H1 (cell line): ENCODE data around the gene PACSIN1. TPM values are rescaled to one million over a fixed set of nuclear protein-coding genes. Genes with fewer than 3 reads are reported as not detected.
A peak's percentile ranks its signal among the peaks of the same experiment; 100 is the strongest.

Experiments used
- CTCF ChIA-PET: fragments of 300-600 bp; sonication (Branson Sonifier 250); formaldehyde crosslinking; loops from one replicate; lab custom pipeline; 2021; ENCODE audit not compliant: partially characterized antibody; lab: Charles Lee
- POLR2A ChIA-PET: fragments of 300-600 bp; sonication (Branson Sonifier 250); formaldehyde crosslinking; loops from one replicate; lab custom pipeline; 2021; ENCODE audit warnings: inconsistent platforms; ENCODE audit not compliant: partially characterized antibody; lab: Charles Lee
- DNase-seq, 2 experiments: peaks; one replicate each; pipeline versions ENCODE4 v3.0.0 to v3.0.0-alpha.2; 2010 to 2022; ENCODE audit warnings: low spot score in 2 of 2, low read depth in 1 of 2, mixed read lengths in 1 of 2
- FAIRE-seq: peaks from 2 replicates; lab custom pipeline; 2011; peaks lifted over from hg19 to GRCh38; lab: Jason Lieb, UNC
- H2AFZ ChIP-seq: 2 replicates; pipeline ENCODE4 v1.8.1; 2012; ENCODE audit warnings: low read length, inconsistent platforms
- H2AK5ac ChIP-seq: 2 replicates; pipeline ENCODE4 v1.6.1; 2013; ENCODE audit warnings: low read depth, low read length
- H2BK120ac ChIP-seq: replicated peaks from 2 replicates; pipeline ENCODE3; 2013; ENCODE audit warnings: low read depth, low read length, inconsistent platforms
- H2BK12ac ChIP-seq: 2 replicates; pipeline ENCODE4 v1.6.1; 2013; ENCODE audit warnings: low read depth, low read length
- H2BK15ac ChIP-seq: 2 replicates; pipeline ENCODE4 v1.6.1; 2013; ENCODE audit warnings: low read length
- H2BK20ac ChIP-seq: 2 replicates; pipeline ENCODE4 v1.6.1; 2013; ENCODE audit warnings: low read length
- H2BK5ac ChIP-seq: 2 replicates; pipeline ENCODE4 v1.6.1; 2013; ENCODE audit warnings: low read depth, low read length
- H3K14ac ChIP-seq: 2 replicates; pipeline ENCODE4 v1.6.1; 2013; ENCODE audit warnings: inconsistent platforms; ENCODE audit not compliant: insufficient read length
- H3K18ac ChIP-seq: 2 replicates; pipeline ENCODE4 v1.6.1; 2013; ENCODE audit warnings: low read length; ENCODE audit errors: extremely low read depth
- H3K23ac ChIP-seq: 2 replicates; pipeline ENCODE4 v1.6.1; 2013; ENCODE audit warnings: inconsistent platforms; ENCODE audit not compliant: insufficient read length
- H3K23me2 ChIP-seq: 2 replicates; pipeline ENCODE4 v1.6.1; 2013; ENCODE audit warnings: low read depth, low read length
- H3K27ac ChIP-seq: 2 replicates; pipeline ENCODE4 v1.6.1; 2011; ENCODE audit warnings: low read depth, low read length, inconsistent platforms
- H3K27me3 ChIP-seq, 4 experiments: replicated peaks in 1 of 4; 1 replicate in 1 of 4; 2 replicates in 3 of 4; pipeline versions ENCODE4 v1.6.1 to v1.8.1; 2011 to 2013; ENCODE audit warnings: low read length in 3 of 4, mild to moderate bottlenecking in 3 of 4, inconsistent platforms in 2 of 4, mixed read lengths in 2 of 4, moderate library complexity in 1 of 4; ENCODE audit not compliant: control insufficient read depth in 3 of 4, insufficient read depth in 3 of 4; ENCODE audit errors: extremely low read depth in 1 of 4
- H3K36me3 ChIP-seq, 4 experiments: 2 replicates each; pipeline versions ENCODE4 v1.6.1 to v1.8.1; 2011 to 2013; ENCODE audit warnings: mild to moderate bottlenecking in 4 of 4, low read length in 3 of 4, moderate library complexity in 2 of 4, control low read depth in 1 of 4, inconsistent platforms in 1 of 4; ENCODE audit not compliant: insufficient read depth in 4 of 4, control insufficient read depth in 2 of 4
- H3K4ac ChIP-seq: replicated peaks from 2 replicates; pipeline ENCODE3; 2013; ENCODE audit warnings: low read length, low read depth, mixed read lengths, inconsistent platforms; ENCODE audit not compliant: insufficient read length
- H3K4me1 ChIP-seq, 4 experiments: replicated peaks in 1 of 4; 1 replicate in 1 of 4; 2 replicates in 3 of 4; pipeline versions ENCODE4 v1.6.1 to v1.8.1; 2011 to 2013; ENCODE audit warnings: low read length in 3 of 4, inconsistent platforms in 2 of 4, mixed read lengths in 1 of 4; ENCODE audit not compliant: insufficient read depth in 4 of 4, control insufficient read depth in 3 of 4
- H3K4me2 ChIP-seq, 2 experiments: 2 replicates each; pipeline versions ENCODE4 v1.6.1 to v1.8.1; 2011 to 2013; ENCODE audit warnings: low read depth in 2 of 2, low read length in 2 of 2, control low read depth in 1 of 2, inconsistent platforms in 1 of 2, mild to moderate bottlenecking in 1 of 2; ENCODE audit not compliant: insufficient read depth in 1 of 2
- H3K4me3 ChIP-seq, 4 experiments: fragments of 200-600, 300-600 bp in 1 of 4; sonication (generic), shearing (Covaris generic), sonication (Bioruptor Twin) in 1 of 4; 2 replicates each; pipeline versions ENCODE4 v1.5.1 to v1.8.1; 2011 to 2016; ENCODE audit warnings: low read length in 4 of 4, low read depth in 3 of 4, control low read depth in 2 of 4, inconsistent platforms in 2 of 4, mild to moderate bottlenecking in 2 of 4, mixed read lengths in 1 of 4, moderate library complexity in 1 of 4; ENCODE audit not compliant: insufficient read depth in 2 of 4; ENCODE audit errors: extremely low read depth in 1 of 4
- H3K56ac ChIP-seq: replicated peaks from 2 replicates; pipeline ENCODE3; 2013; ENCODE audit warnings: low read depth, mild to moderate bottlenecking, mixed read lengths, low read length, inconsistent platforms; ENCODE audit not compliant: insufficient read length
- H3K79me1 ChIP-seq: 2 replicates; pipeline ENCODE4 v1.6.1; 2013; ENCODE audit warnings: low read depth, low read length, control low read depth
- H3K79me2 ChIP-seq, 2 experiments: 2 replicates each; pipeline versions ENCODE4 v1.6.1 to v1.8.1; 2012 to 2013; ENCODE audit warnings: low read length in 2 of 2, mild to moderate bottlenecking in 2 of 2, inconsistent platforms in 1 of 2; ENCODE audit not compliant: insufficient read depth in 2 of 2, control insufficient read depth in 1 of 2
- H3K9ac ChIP-seq, 4 experiments: replicated peaks in 1 of 4; 1 replicate in 1 of 4; 2 replicates in 3 of 4; pipeline versions ENCODE4 v1.6.1 to v1.8.1; 2011 to 2013; ENCODE audit warnings: low read depth in 3 of 4, low read length in 3 of 4, control low read depth in 2 of 4, mild to moderate bottlenecking in 2 of 4, moderate library complexity in 2 of 4, inconsistent platforms in 1 of 4; ENCODE audit errors: extremely low read depth in 1 of 4
- H3K9me3 ChIP-seq, 2 experiments: 2 replicates each; pipeline versions ENCODE4 v1.6.1 to v1.8.1; 2012 to 2013; ENCODE audit warnings: mild to moderate bottlenecking in 2 of 2, moderate library complexity in 2 of 2, control low read depth in 1 of 2, inconsistent platforms in 1 of 2, low read depth in 1 of 2, low read length in 1 of 2, mixed read lengths in 1 of 2; ENCODE audit not compliant: insufficient read depth in 2 of 2
- H4K20me1 ChIP-seq, 2 experiments: replicated peaks in 1 of 2; 2 replicates each; pipeline versions ENCODE3 to v1.8.1; 2011 to 2013; ENCODE audit warnings: inconsistent platforms in 2 of 2, low read length in 2 of 2, mild to moderate bottlenecking in 1 of 2; ENCODE audit not compliant: insufficient read depth in 2 of 2, control insufficient read depth in 1 of 2
- H4K5ac ChIP-seq: 2 replicates; pipeline ENCODE4 v1.6.1; 2013; ENCODE audit warnings: low read length, low read depth, mixed read lengths, inconsistent platforms; ENCODE audit not compliant: insufficient read length
- H4K8ac ChIP-seq: 2 replicates; pipeline ENCODE4 v1.8.0; 2013; ENCODE audit warnings: mild to moderate bottlenecking, moderate library complexity, low read length, inconsistent platforms; ENCODE audit not compliant: insufficient read depth; ENCODE audit errors: extremely low read depth
- H4K91ac ChIP-seq: replicated peaks from 2 replicates; pipeline ENCODE3; 2013; ENCODE audit warnings: low read length, mixed read lengths, inconsistent platforms; ENCODE audit not compliant: insufficient read length
- WGBS, 2 experiments: shearing (Covaris generic) in 1 of 2; methylation state at CpG; one replicate each; pipeline versions ENCODE4 v1.1.6 to v1.1.7; 2013 to 2015; ENCODE audit warnings: low lambda C conversion rate in 2 of 2, mixed read lengths in 2 of 2, inconsistent platforms in 1 of 2, low coverage in 1 of 2, missing lambda C conversion rate in 1 of 2; ENCODE audit not compliant: insufficient replicate concordance in 2 of 2, insufficient coverage in 1 of 2, insufficient read length in 1 of 2; ENCODE audit errors: extremely low coverage in 1 of 2, missing lambda C conversion rate in 1 of 2; 5-methylcytosine and 5-hydroxymethylcytosine counted together
- polyA plus RNA-seq, 7 experiments: library from polyadenylated mRNA; depleted of rRNA in 3 of 7; stranded (reverse) in 5 of 7; unstranded in 2 of 7; fragments of >200 nt in 5 of 7; fragments of 200-250 nt in 2 of 7; gene quantifications; 1 replicate in 5 of 7; 2 replicates in 1 of 7; 4 replicates in 1 of 7; pipeline versions ENCODE4 v1.2.1 to v1.2.3, GENCODE V29; 2011 to 2013; ENCODE audit warnings: missing spikeins in 2 of 7, mixed read lengths in 2 of 7
- total RNA-seq: library from RNA; stranded (reverse); fragmentation: NEBNext Ultra II Directional; extraction: Animal tissue kit (Norgen Biotek cat#: 25700); gene quantifications from 2 replicates; pipeline ENCODE4 v1.2.1, GENCODE V29; 2021

Gene PACSIN1
- total and polyA plus RNA-seq, 2 of the 8 experiments (the other 6 are each of a cell fraction or from before 2014, with no cell fraction given), result 5.9 to 11.1 TPM

DNA sequence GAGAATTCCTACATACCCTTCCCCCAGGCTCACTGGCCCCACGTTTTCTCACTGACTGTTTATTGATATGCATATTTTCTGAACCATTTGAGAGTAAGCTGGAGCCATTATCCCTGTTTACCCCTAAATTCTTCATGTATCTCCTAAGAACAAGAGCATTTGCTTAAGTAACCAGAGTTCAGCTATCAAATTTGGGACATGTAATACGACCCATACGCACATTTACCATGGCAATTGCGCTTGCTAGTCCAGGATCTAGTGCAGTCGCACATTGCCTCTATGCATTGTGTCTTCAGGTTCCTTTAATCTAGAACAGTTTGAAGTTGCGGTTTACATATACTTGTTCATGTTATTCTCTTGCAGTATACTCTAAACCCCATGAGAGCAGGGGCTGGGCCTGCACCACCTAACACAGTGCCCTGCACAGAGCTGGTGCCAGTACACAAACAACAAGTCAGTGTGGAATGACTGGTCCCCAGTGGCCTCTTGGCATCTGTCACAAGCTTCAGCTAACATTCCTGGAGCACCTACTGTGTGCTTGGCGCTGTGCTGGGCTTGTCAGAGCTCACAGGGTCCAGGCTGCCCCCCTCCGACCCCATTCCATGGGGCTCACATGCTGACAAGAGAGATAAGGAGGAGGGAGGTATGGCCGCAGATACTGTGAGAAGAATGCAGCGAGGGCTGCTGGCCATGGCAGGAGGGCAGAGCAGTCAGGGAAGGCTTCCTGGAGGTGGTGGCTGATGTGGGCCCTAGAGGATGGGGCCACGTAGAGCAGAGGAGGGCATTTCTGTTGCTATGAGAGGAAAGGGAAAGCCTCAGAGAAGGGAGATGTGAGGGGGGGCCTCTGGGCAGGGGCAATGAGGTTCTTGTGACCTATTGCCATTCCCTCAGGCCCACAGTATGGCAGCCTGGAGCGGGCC is 62.1 kb downstream of the PACSIN1 start:
- H3K4ac ChIP-seq, result no peak overlapping the region
- no peak overlapping the region for H3K56ac ChIP-seq
- no peak overlapping the region for H3K23ac ChIP-seq
- H3K9ac ChIP-seq, result no peak overlapping the region
- H2BK120ac ChIP-seq, result no peak overlapping the region
- CTCF ChIA-PET, result interaction anchor here (0.6 to 8.4 kb wide), 17 partner anchors 8 to 263 kb away, joined by 3 to 79 read pairs (median 4); partner anchors contain the start of gene BLTP3A
- no peak overlapping the region for H4K8ac ChIP-seq
- no peak overlapping the region for H2AFZ ChIP-seq
- no peak overlapping the region for H4K5ac ChIP-seq
- 0 out of 2 replicates have a peak overlapping the region, but pooled peaks have one; percentile 36 for H2BK20ac ChIP-seq
- peak overlapping the region; percentile 32; the same call in 1 of the 2 replicates for H2AK5ac ChIP-seq
- no peaks in the 10 kb centered on the region for H4K20me1 ChIP-seq
- 85% methylated on average over 12 of the region's 12 CpGs; no CpG with 5 or more reads in 1 of the 2 experiments for WGBS, 2 experiments
- no peak for DNase-seq
- H3K36me3 ChIP-seq, result no peaks in the 10 kb centered on the region; a peak in 1 of 8 replicates
- peaks cover 3 to 20% (median 9%) of the 10 kb centered on the region in 4 experiments for H3K4me1 ChIP-seq
- no peak overlapping the region for H3K27ac ChIP-seq
- POLR2A ChIA-PET, result interaction anchor here (0.6 to 3.1 kb wide), 5 partner anchors 8 to 361 kb away, joined by 4 to 15 read pairs (median 5); partner anchors contain the start of gene ANKS1A
- no peaks in the 10 kb centered on the region; the same call in 1 of the 2 replicates for H3K23me2 ChIP-seq
- H3K79me2 ChIP-seq, result no peaks in the 10 kb centered on the region
- H2BK15ac ChIP-seq, result 0 out of 2 replicates have a peak overlapping the region, but pooled peaks have one; percentile 47
- FAIRE-seq, result no peak
- no peaks in the 10 kb centered on the region for H3K27me3 ChIP-seq
- H2BK12ac ChIP-seq, result peak overlapping the region; percentile 50; the same call in 1 of the 2 replicates
- peak overlapping the region; percentile 72; the same call in 1 of the 2 replicates for H3K18ac ChIP-seq
- no peaks in the 10 kb centered on the region for H3K9me3 ChIP-seq
- H3K4me2 ChIP-seq, result peak overlapping the region; percentile 7 to 94
- peak overlapping the region in 2 of 4 experiments; percentile 18 to 54; a peak in 2 of 8 replicates for H3K4me3 ChIP-seq
- 0 out of 2 replicates have a peak overlapping the region, but pooled peaks have one; percentile 7 for H2BK5ac ChIP-seq
- H3K14ac ChIP-seq, result no peak overlapping the region
- no peaks in the 10 kb centered on the region for H3K79me1 ChIP-seq
- H4K91ac ChIP-seq, result no peak overlapping the region
